GM12801 (cell line): Measurements from ENCODE around the gene FRAT1.

Experiments used
- CTCF ChIP-seq: IDR thresholded peaks from one replicate; pipeline ENCODE4 v1.5.1; 2011; ENCODE audit warnings: control low read depth; ENCODE audit not compliant: insufficient read length; ENCODE audit errors: extremely low read depth

The FRAT1 gene, protein sequence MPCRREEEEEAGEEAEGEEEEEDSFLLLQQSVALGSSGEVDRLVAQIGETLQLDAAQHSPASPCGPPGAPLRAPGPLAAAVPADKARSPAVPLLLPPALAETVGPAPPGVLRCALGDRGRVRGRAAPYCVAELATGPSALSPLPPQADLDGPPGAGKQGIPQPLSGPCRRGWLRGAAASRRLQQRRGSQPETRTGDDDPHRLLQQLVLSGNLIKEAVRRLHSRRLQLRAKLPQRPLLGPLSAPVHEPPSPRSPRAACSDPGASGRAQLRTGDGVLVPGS

GRCh38 chr10:97318772-97319651 is at the start of gene FRAT1:
TSS of gene FRAT1 (plus strand) at chr10:97319271. CDS start at chr10:97319454, 183 bp downstream.
- TF ChIP-seq CTCF = no peak

GRCh38 chr10:97270523-97271154 is 48.4 kb upstream of the FRAT1 start:
- no peak for TF ChIP-seq CTCF

DNA sequence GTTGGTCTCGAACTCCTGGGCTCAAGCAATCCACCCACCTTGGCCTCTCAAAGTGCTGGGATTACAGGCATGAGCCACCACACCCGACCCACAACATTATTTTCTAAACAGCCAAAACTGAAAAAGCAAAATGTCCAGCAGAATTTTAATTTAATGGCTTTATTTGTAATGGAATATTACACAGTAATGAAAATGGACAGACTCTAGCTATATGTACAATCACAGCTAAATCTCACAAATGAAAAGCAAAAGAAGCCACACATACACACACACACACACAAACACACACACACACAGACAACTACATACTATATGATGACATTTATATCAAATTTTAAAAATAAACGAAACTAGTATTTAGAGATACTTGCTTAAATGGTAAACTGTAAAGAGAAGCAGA is 45.4 kb upstream of the FRAT1 start:
- no peak for TF ChIP-seq CTCF

DNA sequence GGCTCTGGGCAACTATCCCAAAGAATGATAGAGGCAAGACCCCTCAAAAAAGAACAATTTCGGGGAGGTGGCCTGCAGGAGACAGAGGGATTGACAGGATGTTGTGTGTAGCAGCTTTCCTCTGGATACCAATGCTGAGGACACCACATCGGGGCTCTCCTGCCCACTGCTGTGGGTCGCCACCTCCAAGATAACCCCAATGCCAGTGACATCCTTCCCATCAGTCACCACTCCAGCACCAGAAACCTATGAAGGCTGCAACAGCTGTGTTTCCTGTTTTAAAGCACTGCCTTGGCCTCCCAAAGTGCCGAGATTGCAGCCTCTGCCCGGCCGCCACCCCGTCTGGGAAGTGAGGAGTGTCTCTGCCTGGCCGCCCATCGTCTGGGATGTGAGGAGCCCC is 44.2 kb upstream of the FRAT1 start:
- TF ChIP-seq CTCF = no peak

DNA sequence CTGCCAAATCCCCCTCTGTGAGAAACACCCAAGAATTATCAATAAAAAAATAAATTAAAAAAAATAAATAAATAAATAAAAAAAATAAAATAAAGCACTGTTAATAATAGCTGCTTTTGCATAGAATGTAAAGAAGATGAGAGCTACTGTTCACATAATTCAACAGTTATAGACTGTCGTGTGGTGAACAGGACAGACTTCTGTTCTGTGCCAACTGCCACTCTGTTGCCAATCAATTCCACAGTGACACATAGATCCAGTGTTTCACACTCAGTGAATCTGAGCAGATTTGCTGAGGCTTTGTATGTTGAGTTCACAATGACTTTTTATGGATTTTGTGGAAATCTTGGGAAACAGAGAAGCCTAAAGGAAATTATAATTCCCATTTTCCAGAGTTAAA is 41.5 kb upstream of the FRAT1 start:
- no peak for TF ChIP-seq CTCF

GRCh38 chr10:97278491-97278989 is 40.5 kb upstream of the FRAT1 start:
- no peak for TF ChIP-seq CTCF
